HepG2 (cell line): ENCODE data around the gene WNT5B. TPM values are rescaled to one million over a fixed set of nuclear protein-coding genes. Genes with fewer than 3 reads are reported as not detected.

Source experiments
- BRF2 ChIP-seq: sonication (generic); formaldehyde crosslinking; IDR thresholded peaks from 2 replicates; pipeline ENCODE4 v1.8.1; 2022; ENCODE audit warnings: mild to moderate bottlenecking, missing genetic modification reagents
- CTCF ChIP-seq: sonication (generic); formaldehyde crosslinking; IDR thresholded peaks from 2 replicates; pipeline ENCODE4 v1.5.0; 2020; ENCODE audit warnings: mild to moderate bottlenecking, missing genetic modification reagents, moderate library complexity
- DMTF1 ChIP-seq: sonication (generic); formaldehyde crosslinking; IDR thresholded peaks from 2 replicates; pipeline ENCODE4 v1.4.0; 2020; ENCODE audit warnings: mild to moderate bottlenecking, missing genetic modification reagents
- DPF2 ChIP-seq: sonication (generic); formaldehyde crosslinking; IDR thresholded peaks from 2 replicates; pipeline ENCODE4 v1.4.0; 2020; ENCODE audit warnings: mild to moderate bottlenecking, low read depth, missing genetic modification reagents, borderline replicate concordance
- ETV5 ChIP-seq: IDR thresholded peaks from 2 replicates; pipeline ENCODE4 v1.6.1; 2018; ENCODE audit warnings: missing biosample characterization, missing genetic modification reagents, inconsistent platforms, borderline replicate concordance
- HMG20A ChIP-seq: IDR thresholded peaks from 2 replicates; pipeline ENCODE4 v1.6.1; 2016; ENCODE audit warnings: borderline replicate concordance
- HNF1B ChIP-seq: sonication (generic); formaldehyde crosslinking; IDR thresholded peaks from 2 replicates; pipeline ENCODE4 v1.5.1; 2020; ENCODE audit warnings: mild to moderate bottlenecking, moderate library complexity, missing genetic modification reagents
- IRF1 ChIP-seq: sonication (generic); formaldehyde crosslinking; IDR thresholded peaks from 2 replicates; pipeline ENCODE4 v1.4.0; 2020; ENCODE audit warnings: low read depth, mild to moderate bottlenecking, missing genetic modification reagents
- KDM6A ChIP-seq: IDR thresholded peaks from 2 replicates; pipeline ENCODE4 v1.6.1; 2016; ENCODE audit warnings: low read depth
- MED8 ChIP-seq: sonication (generic); formaldehyde crosslinking; IDR thresholded peaks from 2 replicates; pipeline ENCODE4 v1.8.1; 2023; ENCODE audit warnings: mild to moderate bottlenecking, missing genetic modification reagents; ENCODE audit not compliant: insufficient replicate concordance
- NR2F2 ChIP-seq: IDR thresholded peaks from 2 replicates; pipeline ENCODE4 v1.6.1; 2012; ENCODE audit warnings: low read depth, inconsistent platforms, borderline replicate concordance
- RCOR2 ChIP-seq: IDR thresholded peaks from 2 replicates; pipeline ENCODE4 v1.6.1; 2016; ENCODE audit warnings: missing biosample characterization, missing genetic modification reagents
- SALL2 ChIP-seq: sonication (generic); formaldehyde crosslinking; IDR thresholded peaks from 2 replicates; pipeline ENCODE4 v1.8.1; 2023; ENCODE audit warnings: mild to moderate bottlenecking, missing genetic modification reagents, inconsistent platforms
- SNAPC2 ChIP-seq: sonication (generic); formaldehyde crosslinking; IDR thresholded peaks from 2 replicates; pipeline ENCODE4 v1.8.1; 2022; ENCODE audit warnings: mild to moderate bottlenecking, missing genetic modification reagents
- STAT6 ChIP-seq: sonication (generic); formaldehyde crosslinking; IDR thresholded peaks from 2 replicates; pipeline ENCODE4 v1.4.0; 2020; ENCODE audit warnings: missing genetic modification reagents, mild to moderate bottlenecking, borderline replicate concordance
- THAP7 ChIP-seq: sonication (generic); formaldehyde crosslinking; IDR thresholded peaks from 2 replicates; pipeline ENCODE4 v1.8.1; 2023; ENCODE audit warnings: mild to moderate bottlenecking, missing genetic modification reagents
- polyA plus RNA-seq, 8 experiments: library from polyadenylated mRNA; depleted of rRNA in 3 of 8; stranded (reverse) in 7 of 8; unstranded in 1 of 8; fragments of >200 nt; fragmentation: Illumina TruSeq in 4 of 8; extraction: Trizol in 4 of 8; gene quantifications; 2 replicates each; pipeline versions ENCODE4 v1.2.1 to v1.2.3, GENCODE V29; 2011 to 2016; ENCODE audit warnings: low read depth in 4 of 8, missing spikeins in 1 of 8, mixed read lengths in 1 of 8; ENCODE audit not compliant: insufficient read depth in 1 of 8
- total RNA-seq, 5 experiments: library from RNA; depleted of rRNA; stranded (reverse); fragments of >200 nt; fragmentation: Illumina TruSeq; extraction: Trizol; gene quantifications; 2 replicates each; pipeline ENCODE4 v1.2.3, GENCODE V29; 2016; ENCODE audit warnings: low read depth in 1 of 5

The WNT5B gene
- total and polyA plus RNA-seq, 2 of the 13 experiments (the other 11 are each of a cell fraction or from before 2014, with no cell fraction given) = 0.04 TPM; not detected in 1

- TF ChIP-seq DMTF1 (CRISPR knock-in tag) = no peak
- TF ChIP-seq STAT6 (CRISPR knock-in tag) = no peak; the same call in 1 of the 2 replicates
- TF ChIP-seq NR2F2 = peak; percentile 96
- TF ChIP-seq BRF2 (CRISPR knock-in tag) = no peak
- TF ChIP-seq IRF1 = no peak
- no peak for TF ChIP-seq THAP7 (CRISPR knock-in tag)
- peak; percentile 9; the same call in 1 of the 2 replicates for TF ChIP-seq CTCF
- TF ChIP-seq RCOR2 (CRISPR knock-in tag) = peak; percentile 83
- no peak for TF ChIP-seq SALL2
- TF ChIP-seq MED8 = no peak
- peak; percentile 46; the same call in 1 of the 2 replicates for TF ChIP-seq DPF2 (CRISPR knock-in tag)
- peak; percentile 66; the same call in 1 of the 2 replicates for TF ChIP-seq SNAPC2 (CRISPR knock-in tag)
- TF ChIP-seq HNF1B = peak; percentile 87
- TF ChIP-seq KDM6A (CRISPR knock-in tag) = peak; percentile 61
- TF ChIP-seq HMG20A (CRISPR knock-in tag) = peak; percentile 81; the same call in 1 of the 2 replicates
- TF ChIP-seq ETV5 (CRISPR knock-in tag) = peak; percentile 96
Measured at GRCh38 chr12:1668833-1669543, 40.0 kb downstream of the WNT5B start (continued).
